Endothelial cell of umbilical vein (primary cell): ENCODE results near the gene GOLGA8B. TPM values are rescaled to one million over a fixed set of nuclear protein-coding genes. Genes with fewer than 3 reads are reported as not detected.
"Not testable (repeated sequence)": the region's sequence is repeated elsewhere in the genome, so short reads cannot be mapped to it uniquely, and the experiment has no call there.

ENCODE experiments used
- BruUV-seq: library from RNA; stranded (reverse); fragments of 400-500 nt; replicated peaks from 2 replicates; lab custom pipeline; 2021; lab: Mats Ljungman, UMichigan
- CTCF ChIA-PET: fragments of 300-600, 350-600 bp; sonication (Branson Sonifier 250); formaldehyde crosslinking; loops from one replicate; lab custom pipeline; 2021; ENCODE audit warnings: antibody characterized with exemption, inconsistent platforms; lab: Charles Lee
- POLR2A ChIA-PET: fragments of 300-600, 350-600 bp; sonication (Branson Sonifier 250); formaldehyde crosslinking; loops from one replicate; lab custom pipeline; 2021; ENCODE audit warnings: antibody characterized with exemption, inconsistent platforms; lab: Charles Lee
- DNase-seq: peaks from one replicate; pipeline ENCODE4 v3.0.0-alpha.2; 2011; ENCODE audit warnings: low read depth, low spot score
- FAIRE-seq: peaks from 2 replicates; lab custom pipeline; 2011; peaks lifted over from hg19 to GRCh38; lab: Jason Lieb, UNC
- H2AFZ ChIP-seq: 2 replicates; pipeline ENCODE4 v1.6.0; 2012; ENCODE audit warnings: low read depth, low read length, control low read depth, inconsistent platforms
- H3K27ac ChIP-seq: 2 replicates; pipeline ENCODE4 v1.5.1; 2011; ENCODE audit warnings: low read depth, mild to moderate bottlenecking, control low read depth, low read length, moderate library complexity; ENCODE audit not compliant: insufficient read depth
- H3K27me3 ChIP-seq, 2 experiments: 2 replicates each; pipeline versions ENCODE4 v1.6.0 to v1.6.1; 2011; ENCODE audit warnings: low read length in 2 of 2, mixed read lengths in 1 of 2; ENCODE audit not compliant: control insufficient read depth in 2 of 2, insufficient read depth in 2 of 2
- H3K36me3 ChIP-seq, 2 experiments: 2 replicates in 1 of 2; 3 replicates in 1 of 2; pipeline ENCODE4 v1.5.1; 2011; ENCODE audit warnings: low read length in 2 of 2, mild to moderate bottlenecking in 1 of 2, moderate library complexity in 1 of 2; ENCODE audit not compliant: control insufficient read depth in 2 of 2, insufficient read depth in 2 of 2; ENCODE audit errors: extremely low read depth in 1 of 2
- H3K4me1 ChIP-seq: 3 replicates; pipeline ENCODE4 v1.5.1; 2011; ENCODE audit warnings: mild to moderate bottlenecking, low read length; ENCODE audit not compliant: control insufficient read depth, insufficient read depth; ENCODE audit errors: extremely low read depth
- H3K4me2 ChIP-seq: 2 replicates; pipeline ENCODE4 v1.6.1; 2011; ENCODE audit warnings: low read length, control low read depth, mixed read lengths; ENCODE audit not compliant: insufficient read depth
- H3K4me3 ChIP-seq, 3 experiments: fragments of 200-600 bp in 1 of 3; sonication (generic), shearing (Covaris generic) in 1 of 3; replicated peaks in 1 of 3; 2 replicates each; pipeline ENCODE4 v1.5.1; 2011 to 2016; ENCODE audit warnings: control low read depth in 3 of 3, low read length in 3 of 3, mild to moderate bottlenecking in 2 of 3, inconsistent platforms in 1 of 3, low read depth in 1 of 3, moderate library complexity in 1 of 3; ENCODE audit not compliant: insufficient read depth in 1 of 3
- H3K79me2 ChIP-seq: 2 replicates; pipeline ENCODE4 v1.6.0; 2012; ENCODE audit warnings: low read length, inconsistent platforms; ENCODE audit not compliant: control insufficient read depth, insufficient read depth
- H3K9ac ChIP-seq: replicated peaks from 2 replicates; pipeline ENCODE3; 2011; ENCODE audit warnings: low read length, control low read depth; ENCODE audit not compliant: insufficient read depth; ENCODE audit errors: extremely low read depth
- H3K9me1 ChIP-seq: replicated peaks from 3 replicates; pipeline ENCODE4 v1.6.0; 2011; ENCODE audit warnings: mild to moderate bottlenecking, low read length; ENCODE audit not compliant: control insufficient read depth, insufficient read depth; ENCODE audit errors: extremely low read depth
- H3K9me3 ChIP-seq: replicated peaks from 2 replicates; pipeline ENCODE4 v1.5.1; 2012; ENCODE audit warnings: low read length, inconsistent platforms; ENCODE audit not compliant: control insufficient read depth, insufficient read depth
- H4K20me1 ChIP-seq: replicated peaks from 2 replicates; pipeline ENCODE3; 2011; ENCODE audit warnings: mild to moderate bottlenecking, low read length; ENCODE audit not compliant: control insufficient read depth, insufficient read depth; ENCODE audit errors: extremely low read depth
- dilution Hi-C: fragments of 300-500 bp; cut with MboI; formaldehyde crosslinking; loops from one replicate; pipeline ENCODE4 v1.15.0; 2019; ENCODE audit warnings: low sequenced_read_pairs; ENCODE audit not compliant: extremely low pct_ligation_motif_present
- intact Hi-C: fragments of 100-400 bp; cut with micrococcal nuclease; formaldehyde crosslinking; loops from one replicate; pipeline ENCODE4 v1.10.0; 2022
- polyA plus RNA-seq, 4 experiments: library from polyadenylated mRNA; depleted of rRNA in 3 of 4; stranded (reverse) in 3 of 4; unstranded in 1 of 4; fragments of >200 nt; gene quantifications; 2 replicates each; pipeline versions ENCODE4 v1.2.1 to v1.2.3, GENCODE V29; 2011 to 2012; ENCODE audit warnings: missing spikeins in 1 of 4
- total RNA-seq: library from RNA; stranded (reverse); gene quantifications from 2 replicates; pipeline ENCODE4 v1.2.3, GENCODE V29; 2021

The GOLGA8B gene
- total and polyA plus RNA-seq, 2 donors (not counting 3 experiments of a cell fraction or from before 2014, with no cell fraction given) = 30.9 to 36.0 TPM

- CTCF ChIA-PET, intact Hi-C loops, H3K36me3 ChIP-seq, H3K4me3 ChIP-seq, H3K27ac ChIP-seq, dilution Hi-C loops, H3K79me2 ChIP-seq, H3K9me1 ChIP-seq, H3K9me3 ChIP-seq, H3K4me2 ChIP-seq, H4K20me1 ChIP-seq, POLR2A ChIA-PET, H3K27me3 ChIP-seq, DNase-seq, H3K4me1 ChIP-seq, BruUV-seq, H3K9ac ChIP-seq, H2AFZ ChIP-seq, FAIRE-seq: not testable (repeated sequence)
Measured at GRCh38 chr15:34554716-34555115, 28.7 kb downstream of the GOLGA8B start.

- BruUV-seq, H3K9ac ChIP-seq, intact Hi-C loops, FAIRE-seq, H3K4me3 ChIP-seq, POLR2A ChIA-PET, H3K79me2 ChIP-seq, DNase-seq, H3K4me2 ChIP-seq, dilution Hi-C loops, H2AFZ ChIP-seq, H4K20me1 ChIP-seq, H3K9me1 ChIP-seq, CTCF ChIA-PET, H3K27me3 ChIP-seq, H3K27ac ChIP-seq, H3K36me3 ChIP-seq, H3K4me1 ChIP-seq, H3K9me3 ChIP-seq: not testable (repeated sequence)
Measured at GRCh38 chr15:34554126-34554525, 29.3 kb downstream of the GOLGA8B start.

- H3K4me1 ChIP-seq, FAIRE-seq, intact Hi-C loops, H3K79me2 ChIP-seq, H3K9me3 ChIP-seq, H3K27me3 ChIP-seq, H3K9ac ChIP-seq, H3K36me3 ChIP-seq, H3K9me1 ChIP-seq, POLR2A ChIA-PET, H2AFZ ChIP-seq, DNase-seq, dilution Hi-C loops, H3K27ac ChIP-seq, BruUV-seq, H3K4me3 ChIP-seq, CTCF ChIA-PET, H4K20me1 ChIP-seq, H3K4me2 ChIP-seq: not testable (repeated sequence)
Measured at GRCh38 chr15:34550129-34550528, 33.3 kb downstream of the GOLGA8B start.

GRCh38 chr15:34549381-34549809 lies 34.1 kb downstream of the GOLGA8B start:
- H3K27me3 ChIP-seq, BruUV-seq, dilution Hi-C loops, DNase-seq, H2AFZ ChIP-seq, POLR2A ChIA-PET, H3K36me3 ChIP-seq, H3K27ac ChIP-seq, H3K9me1 ChIP-seq, H3K9me3 ChIP-seq, H3K4me3 ChIP-seq, H4K20me1 ChIP-seq, intact Hi-C loops, H3K4me2 ChIP-seq, H3K79me2 ChIP-seq, H3K9ac ChIP-seq, CTCF ChIA-PET, H3K4me1 ChIP-seq, FAIRE-seq: not testable (repeated sequence)
